Smooth muscle cell of the umbilical artery (primary cell): ENCODE results near the gene BSDC1. TPM values are rescaled to one million over a fixed set of nuclear protein-coding genes. Genes with fewer than 3 reads are reported as not detected.

ENCODE experiments used
- total RNA-seq: library from RNA; depleted of rRNA; stranded (reverse); fragments of >200 nt; gene quantifications from 2 replicates; pipeline ENCODE4 v1.2.3, GENCODE V29; 2014

The BSDC1 gene
- 71.9 and 76.3 TPM in 2 replicates for total RNA-seq

GRCh38 chr1:32394141-32394889 lies at the start of gene BSDC1:
Gene BSDC1, minus strand, starts transcription at chr1:32394441. Its CDS starts 27 bp downstream, at chr1:32394414.

GRCh38 chr1:32362474-32363313 lies 31.5 kb downstream of the BSDC1 start, which contains the start of the genes FAM229A and TSSK3:
Gene FAM229A, minus strand, starts transcription at chr1:32362485. Its CDS starts 394 bp downstream, at chr1:32362091.
Gene TSSK3, plus strand, starts transcription at chr1:32362539. Its CDS starts 163 bp downstream, at chr1:32362702.

GRCh38 chr1:32335790-32336590 lies 58.3 kb downstream of the BSDC1 start, which contains the start of gene MARCKSL1:
Gene MARCKSL1, minus strand, starts transcription at chr1:32336233. Its CDS starts 200 bp downstream, at chr1:32336033.

Other genes starting within 250 kb of the BSDC1 start
- 73.9 and 85.5 TPM in 2 replicates for gene TXLNA, start 214.8 kb downstream of the BSDC1 start, total RNA-seq
- 12.8 and 15.4 TPM in 2 replicates for gene CCDC28B, start 193.8 kb downstream of the BSDC1 start, total RNA-seq
- gene IQCC, start 188.8 kb downstream of the BSDC1 start, total RNA-seq, result 0.97 and 2.1 TPM in 2 replicates
- gene DCDC2B, start 185.4 kb downstream of the BSDC1 start, total RNA-seq, result not detected in 2 replicates
- gene TMEM234, start 172.1 kb downstream of the BSDC1 start, total RNA-seq, result 17.0 and 18.1 TPM in 2 replicates
- gene EIF3I, start 172.0 kb downstream of the BSDC1 start, total RNA-seq, result 278 and 316 TPM in 2 replicates
- gene FAM167B, start 147.2 kb downstream of the BSDC1 start, total RNA-seq, result 0.78 TPM in 1 of 2 replicates, not detected in the other
- not detected in 2 replicates for gene LCK, start 143.2 kb downstream of the BSDC1 start, total RNA-seq
- gene HDAC1, start 102.4 kb downstream of the BSDC1 start, total RNA-seq, result 75.1 and 78.2 TPM in 2 replicates
- 28.5 and 46.6 TPM in 2 replicates for gene MARCKSL1, start 58.2 kb downstream of the BSDC1 start, total RNA-seq
- 0.83 and 1.2 TPM in 2 replicates for gene FAM229A, start 32.0 kb downstream of the BSDC1 start, total RNA-seq
- gene TSSK3, start 31.9 kb downstream of the BSDC1 start, total RNA-seq, result 0.30 TPM in 1 of 2 replicates, not detected in the other
- gene ZBTB8B, start 70.6 kb upstream of the BSDC1 start, total RNA-seq, result under 0.01 TPM in 2 replicates
- 7.2 and 8.0 TPM in 2 replicates for gene ZBTB8A, start 145.0 kb upstream of the BSDC1 start, total RNA-seq